ENCODE measurements around the gene KRT39. TPM values are rescaled to one million over a fixed set of nuclear protein-coding genes. Genes with fewer than 3 reads are reported as not detected.

KRT39 gene
- total RNA-seq, 1 donor from 2014 or later: 0.15 TPM

DNA sequence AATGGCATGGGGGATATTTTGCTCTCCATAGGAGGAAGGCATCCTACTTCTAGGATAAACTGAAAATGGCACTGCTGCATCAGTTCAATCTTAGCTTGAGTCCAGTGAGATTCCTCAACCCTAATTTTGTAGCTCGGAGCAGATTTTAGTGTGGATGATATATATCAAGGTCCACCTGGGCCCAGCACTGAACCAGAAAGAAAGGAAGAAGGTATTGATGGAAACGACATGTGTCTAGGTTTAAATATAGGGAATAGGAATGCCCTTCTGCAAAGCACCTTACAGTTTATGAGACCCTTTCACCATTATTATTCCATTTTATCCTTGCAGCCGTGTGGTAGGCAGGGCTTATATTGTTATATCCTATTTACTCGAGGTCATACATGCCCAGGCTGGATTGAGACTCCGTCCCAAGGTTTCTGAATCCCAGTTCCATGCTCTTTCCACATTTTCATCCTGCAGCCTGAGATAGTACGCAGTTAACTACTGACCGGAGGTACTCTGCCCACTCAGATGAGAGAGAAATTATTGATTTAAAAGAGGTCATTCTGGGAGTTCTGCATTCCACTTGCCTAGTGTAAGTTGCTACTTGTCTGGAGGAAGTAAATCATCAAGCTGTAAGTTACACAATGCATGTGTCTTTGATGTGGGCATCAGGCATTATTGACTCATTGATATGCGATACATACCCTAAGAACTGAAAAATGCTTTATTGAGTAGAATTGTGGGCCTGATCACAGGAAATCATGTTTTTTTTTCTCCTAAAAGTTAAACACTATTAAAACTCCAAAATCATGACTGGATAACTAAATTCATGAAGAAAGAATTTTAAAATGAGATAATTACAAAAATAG lies 10.1 kb downstream of the KRT39 start:
- no peaks in the 10 kb centered on the region for H3K36me3 Mint-ChIP-seq (ENCODE audit: low read depth, unreplicated experiment)
- H3K4me1 Mint-ChIP-seq (ENCODE audit: unreplicated experiment): no peaks in the 10 kb centered on the region
- TF ChIP-seq, protein P1, sequence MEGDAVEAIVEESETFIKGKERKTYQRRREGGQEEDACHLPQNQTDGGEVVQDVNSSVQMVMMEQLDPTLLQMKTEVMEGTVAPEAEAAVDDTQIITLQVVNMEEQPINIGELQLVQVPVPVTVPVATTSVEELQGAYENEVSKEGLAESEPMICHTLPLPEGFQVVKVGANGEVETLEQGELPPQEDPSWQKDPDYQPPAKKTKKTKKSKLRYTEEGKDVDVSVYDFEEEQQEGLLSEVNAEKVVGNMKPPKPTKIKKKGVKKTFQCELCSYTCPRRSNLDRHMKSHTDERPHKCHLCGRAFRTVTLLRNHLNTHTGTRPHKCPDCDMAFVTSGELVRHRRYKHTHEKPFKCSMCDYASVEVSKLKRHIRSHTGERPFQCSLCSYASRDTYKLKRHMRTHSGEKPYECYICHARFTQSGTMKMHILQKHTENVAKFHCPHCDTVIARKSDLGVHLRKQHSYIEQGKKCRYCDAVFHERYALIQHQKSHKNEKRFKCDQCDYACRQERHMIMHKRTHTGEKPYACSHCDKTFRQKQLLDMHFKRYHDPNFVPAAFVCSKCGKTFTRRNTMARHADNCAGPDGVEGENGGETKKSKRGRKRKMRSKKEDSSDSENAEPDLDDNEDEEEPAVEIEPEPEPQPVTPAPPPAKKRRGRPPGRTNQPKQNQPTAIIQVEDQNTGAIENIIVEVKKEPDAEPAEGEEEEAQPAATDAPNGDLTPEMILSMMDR (IDR thresholded peaks at IDR 0.05; ENCODE audit: unreplicated experiment): no peak
- H3K27ac Mint-ChIP-seq (ENCODE audit: unreplicated experiment): no peak overlapping the region
- DNase-seq (ENCODE audit: low spot score): no peak
- H3K27me3 Mint-ChIP-seq (ENCODE audit: unreplicated experiment): no peaks in the 10 kb centered on the region
- H3K4me3 Mint-ChIP-seq (ENCODE audit: unreplicated experiment): no peak overlapping the region
- H3K9me3 Mint-ChIP-seq (ENCODE audit: unreplicated experiment): no peaks in the 10 kb centered on the region

DNA sequence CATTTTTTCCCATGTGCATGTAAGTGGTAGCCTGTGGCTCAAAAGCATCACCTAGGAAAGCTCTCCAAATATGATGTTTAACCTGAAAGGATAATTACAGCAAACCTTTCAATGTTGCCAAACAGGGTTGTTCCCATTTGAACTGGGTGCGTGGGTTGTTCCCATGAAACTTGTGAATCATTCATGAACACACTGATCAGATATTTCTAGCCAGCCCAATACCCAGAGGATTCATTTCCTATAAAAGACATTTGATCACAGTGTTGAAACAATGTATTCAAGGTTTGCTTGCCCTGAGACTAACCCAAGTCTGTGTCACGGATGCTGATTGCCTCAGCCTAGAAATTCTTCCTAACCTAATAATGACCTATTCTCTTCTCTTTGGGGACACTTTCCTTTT lies 12.9 kb downstream of the KRT39 start:
- Mint-ChIP-seq H3K27me3 (ENCODE audit: unreplicated experiment) (peaks cover 1% of the 10 kb centered on the region), H3K27ac (ENCODE audit: unreplicated experiment) (no peak overlapping the region), H3K4me1 (ENCODE audit: unreplicated experiment) (no peaks in the 10 kb centered on the region), H3K9me3 (ENCODE audit: unreplicated experiment) (no peaks in the 10 kb centered on the region), H3K4me3 (ENCODE audit: unreplicated experiment) (no peak overlapping the region), H3K36me3 (ENCODE audit: low read depth, unreplicated experiment) (no peaks in the 10 kb centered on the region)
- no peak for DNase-seq (ENCODE audit: low spot score)
- TF ChIP-seq, protein P1 (IDR thresholded peaks at IDR 0.05; ENCODE audit: unreplicated experiment): no peak

DNA sequence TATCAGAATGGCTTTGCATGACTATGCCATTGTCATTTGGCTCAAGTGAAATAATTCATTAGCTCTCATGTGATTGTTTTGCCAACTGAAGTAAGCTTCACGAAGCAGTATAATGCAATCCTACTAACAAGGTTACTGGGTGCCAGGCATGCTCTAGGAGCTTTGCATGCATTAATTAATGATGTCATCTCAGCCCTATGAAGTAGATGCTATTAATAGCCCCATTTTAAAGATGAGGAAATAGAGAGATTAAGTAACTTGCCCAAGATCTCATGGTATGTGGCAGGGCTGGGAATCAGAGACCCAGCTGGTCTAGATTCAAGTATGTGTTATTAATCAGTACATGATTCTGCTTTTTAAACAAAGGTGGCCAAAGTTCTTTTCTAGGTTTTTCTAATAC lies 14.1 kb downstream of the KRT39 start:
- Mint-ChIP-seq H3K27me3 (ENCODE audit: unreplicated experiment) (peaks cover 1% of the 10 kb centered on the region), H3K9me3 (ENCODE audit: unreplicated experiment) (no peaks in the 10 kb centered on the region)

DNA sequence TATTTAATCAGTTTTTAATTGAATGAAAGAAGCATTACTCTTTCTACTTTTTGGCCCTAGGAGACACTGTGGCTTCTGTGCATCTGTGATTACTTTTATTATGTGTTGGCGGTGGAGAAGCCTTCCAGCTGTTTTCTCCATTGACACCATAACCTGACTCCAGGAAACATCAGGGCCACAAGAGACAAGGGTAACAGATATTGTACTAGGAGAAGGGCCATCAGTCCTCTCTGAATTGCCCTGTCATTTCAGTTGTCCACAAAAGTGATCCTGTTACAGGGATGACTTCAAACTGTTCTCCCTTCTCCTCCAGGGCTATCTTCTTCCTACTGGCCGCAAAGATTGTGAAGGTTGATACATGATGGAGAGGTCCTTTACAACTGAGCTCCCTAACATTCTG lies 14.6 kb downstream of the KRT39 start:
- Mint-ChIP-seq H3K27me3 (ENCODE audit: unreplicated experiment) (peaks cover 1% of the 10 kb centered on the region), H3K27ac (ENCODE audit: unreplicated experiment) (no peak overlapping the region), H3K4me1 (ENCODE audit: unreplicated experiment) (no peaks in the 10 kb centered on the region), H3K36me3 (ENCODE audit: low read depth, unreplicated experiment) (no peaks in the 10 kb centered on the region), H3K9me3 (ENCODE audit: unreplicated experiment) (no peaks in the 10 kb centered on the region), H3K4me3 (ENCODE audit: unreplicated experiment) (no peak overlapping the region)
- DNase-seq (ENCODE audit: low spot score): no peak
- TF ChIP-seq, protein P1 (IDR thresholded peaks at IDR 0.05; ENCODE audit: unreplicated experiment): no peak

More for the DNA sequence above, 14.1 kb downstream of the KRT39 start:
- Mint-ChIP-seq H3K4me1 (ENCODE audit: unreplicated experiment) (no peaks in the 10 kb centered on the region), H3K36me3 (ENCODE audit: low read depth, unreplicated experiment) (no peaks in the 10 kb centered on the region), H3K27ac (ENCODE audit: unreplicated experiment) (no peak overlapping the region), H3K4me3 (ENCODE audit: unreplicated experiment) (no peak overlapping the region)
- TF ChIP-seq, protein P1 (IDR thresholded peaks at IDR 0.05; ENCODE audit: unreplicated experiment): no peak
- DNase-seq (ENCODE audit: low spot score): no peak

DNA sequence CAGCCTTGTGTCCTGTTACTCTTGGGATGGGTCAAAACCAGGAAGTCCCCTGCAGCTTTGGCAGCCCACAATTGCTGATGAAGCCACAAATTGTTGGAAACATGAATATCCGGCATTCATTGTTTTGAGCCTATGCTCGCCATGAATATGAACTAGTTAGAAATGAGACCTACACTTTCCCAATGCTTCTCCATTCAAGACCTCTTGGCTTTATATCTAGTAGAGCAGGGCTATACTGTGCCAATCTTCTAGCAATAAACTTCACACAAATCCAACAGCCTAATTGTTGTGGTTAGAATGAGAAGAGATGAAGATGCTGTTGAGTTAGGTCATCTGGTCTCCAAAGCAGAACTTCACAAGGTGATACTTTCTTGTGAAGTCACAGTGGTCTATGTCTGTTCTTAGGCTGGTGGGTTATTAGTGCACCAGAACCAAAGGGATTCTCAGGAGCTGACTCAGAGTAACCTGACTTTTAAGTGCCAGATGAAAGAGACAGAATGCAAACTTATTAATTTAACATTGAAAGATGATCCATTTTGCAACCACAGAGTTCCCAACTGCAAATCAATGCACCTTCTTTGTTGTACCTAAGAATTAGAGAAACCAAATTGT lies 15.6 kb downstream of the KRT39 start:
- Mint-ChIP-seq H3K4me1 (ENCODE audit: unreplicated experiment) (no peaks in the 10 kb centered on the region), H3K9me3 (ENCODE audit: unreplicated experiment) (no peaks in the 10 kb centered on the region), H3K4me3 (ENCODE audit: unreplicated experiment) (no peak overlapping the region), H3K36me3 (ENCODE audit: low read depth, unreplicated experiment) (no peaks in the 10 kb centered on the region), H3K27ac (ENCODE audit: unreplicated experiment) (no peak overlapping the region), H3K27me3 (ENCODE audit: unreplicated experiment) (peaks cover 1% of the 10 kb centered on the region)
- TF ChIP-seq, protein P1 (IDR thresholded peaks at IDR 0.05; ENCODE audit: unreplicated experiment): no peak
- no peak for DNase-seq (ENCODE audit: low spot score)

Measured in endothelial cell (in vitro differentiated cells).